Muscle of leg (tissue), 11 donors: ENCODE data around the gene SUGCT. TPM values are rescaled to one million over a fixed set of nuclear protein-coding genes. Genes with fewer than 3 reads are reported as not detected.
"Not testable (repeated sequence)": the region's sequence is repeated elsewhere in the genome, so short reads cannot be mapped to it uniquely, and the experiment has no call there.

Source experiments
- DNase-seq: peaks from one replicate; pipeline ENCODE4 v3.0.0; 2013
- H3K27ac ChIP-seq: one replicate; pipeline ENCODE4 v1.5.1; 2013; ENCODE audit warnings: mild to moderate bottlenecking, low read length, control low read depth
- H3K27me3 ChIP-seq: one replicate; pipeline ENCODE4 v1.6.1; 2013; ENCODE audit warnings: low read length; ENCODE audit not compliant: control insufficient read depth, insufficient read depth
- H3K36me3 ChIP-seq: one replicate; pipeline ENCODE4 v1.6.1; 2013; ENCODE audit warnings: low read length; ENCODE audit not compliant: control insufficient read depth, insufficient read depth
- H3K4me1 ChIP-seq: one replicate; pipeline ENCODE4 v1.6.1; 2013; ENCODE audit warnings: low read length; ENCODE audit not compliant: control insufficient read depth, insufficient read depth
- H3K4me3 ChIP-seq: one replicate; pipeline ENCODE4 v1.5.1; 2013; ENCODE audit warnings: low read length, control low read depth
- H3K9me3 ChIP-seq: replicated peaks from 2 replicates; pipeline ENCODE4 v1.6.1; 2013; ENCODE audit warnings: low read depth, low read length; ENCODE audit not compliant: control insufficient read depth
- WGBS: methylation state at CpG from one replicate; pipeline ENCODE4 v1.1.5; 2013; ENCODE audit warnings: missing lambda C conversion rate; ENCODE audit not compliant: insufficient coverage; 5-methylcytosine and 5-hydroxymethylcytosine counted together
- polyA plus RNA-seq, 8 donors: library from polyadenylated mRNA; unstranded; fragments of 120-200 nt; gene quantifications; one replicate each; pipeline versions ENCODE4 v1.2.1 to v1.2.3, GENCODE V29; 2013; ENCODE audit warnings: inconsistent platforms in 1 of 8, low replicate concordance in 1 of 8; ENCODE audit not compliant: insufficient read length in 8 of 8, insufficient read depth in 1 of 8
- total RNA-seq: library from RNA; stranded (reverse); fragments of 120-200 nt; gene quantifications from one replicate; pipeline ENCODE4 v1.2.4, GENCODE V29; 2013

Gene SUGCT
- total and polyA plus RNA-seq, 9 donors, result 1.7 to 6.1 (median 3.3) TPM

GRCh38 chr7:40621592-40621998 lies 486.8 kb downstream of the SUGCT start:
- H3K4me3 ChIP-seq, result no peak overlapping the region
- no peak for DNase-seq
- H3K27me3 ChIP-seq, result no peaks in the 10 kb centered on the region
- no peaks in the 10 kb centered on the region for H3K9me3 ChIP-seq
- H3K36me3 ChIP-seq, result no peaks in the 10 kb centered on the region
- no peak overlapping the region for H3K27ac ChIP-seq
- WGBS, result 63% methylated on average over 3 of the region's 4 CpGs
- no peaks in the 10 kb centered on the region for H3K4me1 ChIP-seq

DNA sequence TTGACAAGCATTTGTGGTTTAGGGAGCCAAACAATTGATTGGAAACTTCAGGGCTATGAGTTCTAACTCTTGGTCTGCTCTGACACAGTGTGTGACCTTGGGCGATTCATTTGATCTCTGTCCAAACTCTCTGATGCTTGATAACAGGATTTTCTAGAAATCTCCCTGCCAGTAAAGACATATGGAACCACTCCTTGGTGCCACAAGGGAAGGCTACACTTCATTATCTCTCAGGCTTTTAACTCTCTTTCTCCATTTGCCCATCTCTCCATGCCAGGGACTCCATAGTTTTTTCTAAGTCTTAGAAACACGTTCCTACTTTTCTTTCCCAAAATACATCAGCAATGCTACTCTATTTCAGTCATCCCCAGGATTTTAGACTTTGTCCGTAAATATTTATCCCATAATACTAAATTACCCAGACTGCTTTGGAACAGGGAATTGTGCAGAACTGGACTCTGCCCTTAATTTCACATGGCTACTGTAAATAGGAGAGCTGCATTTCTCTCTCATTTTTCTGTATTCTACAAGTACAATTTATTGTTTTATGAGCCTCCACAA lies 488.2 kb downstream of the SUGCT start:
- Histone ChIP-seq H3K27ac (no peak overlapping the region), H3K4me3 (no peak overlapping the region), H3K27me3 (no peaks in the 10 kb centered on the region), H3K9me3 (no peaks in the 10 kb centered on the region), H3K36me3 (no peaks in the 10 kb centered on the region), H3K4me1 (no peaks in the 10 kb centered on the region)
- no peak for DNase-seq
- 83% methylated on average over 2 of the region's 3 CpGs for whole genome bisulfite sequencing

DNA sequence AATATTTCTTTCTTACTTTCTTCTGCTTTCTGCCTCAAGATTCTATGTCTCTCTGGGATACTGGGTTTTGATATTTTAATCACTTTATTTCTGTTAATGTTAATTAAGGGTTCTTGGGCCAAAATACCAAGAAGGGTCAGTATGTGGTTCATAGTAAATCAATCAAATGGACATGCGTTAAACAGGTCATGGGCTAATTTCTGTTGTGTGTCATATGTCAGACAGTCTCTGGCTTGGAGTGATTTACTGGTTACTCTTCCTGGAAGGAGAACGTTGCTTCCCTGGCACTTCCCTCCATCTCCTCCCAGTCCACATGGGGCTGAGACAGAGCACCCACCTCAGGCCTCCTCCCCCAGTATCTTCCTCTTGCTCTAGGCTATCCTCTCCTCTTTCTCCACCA lies 489.1 kb downstream of the SUGCT start:
- H3K9me3 ChIP-seq, result no peaks in the 10 kb centered on the region
- no peak for DNase-seq
- no peak overlapping the region for H3K27ac ChIP-seq
- no peaks in the 10 kb centered on the region for H3K27me3 ChIP-seq
- H3K36me3 ChIP-seq, result no peaks in the 10 kb centered on the region
- 20% methylated on average over 1 of the region's 2 CpGs for WGBS
- no peaks in the 10 kb centered on the region for H3K4me1 ChIP-seq
- H3K4me3 ChIP-seq, result no peak overlapping the region

DNA sequence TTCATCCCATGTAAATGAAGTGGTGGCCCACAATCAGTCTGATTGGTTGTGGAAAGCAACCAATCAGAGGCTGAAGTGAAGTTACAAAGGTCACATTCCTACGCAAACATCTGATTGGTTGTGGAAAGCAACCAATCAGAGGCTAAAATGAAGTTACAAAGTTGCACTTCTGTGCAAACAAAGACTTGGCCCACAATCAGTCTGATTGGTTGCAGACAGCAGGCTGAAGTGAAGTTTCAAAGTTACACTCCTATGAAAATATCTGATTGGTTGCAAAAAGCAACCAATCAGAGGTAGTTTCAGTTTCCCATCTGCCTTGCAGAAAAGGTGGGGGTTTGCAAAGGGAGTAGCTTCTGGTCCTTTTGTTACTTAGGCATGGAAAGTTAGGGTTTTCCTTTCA lies 492.6 kb downstream of the SUGCT start:
- not testable (repeated sequence) for H3K4me1 ChIP-seq, H3K27me3 ChIP-seq, H3K27ac ChIP-seq, DNase-seq, H3K4me3 ChIP-seq, H3K36me3 ChIP-seq, H3K9me3 ChIP-seq
- WGBS, result 100% methylated on average over 1 of the region's 1 CpG

GRCh38 chr7:40629891-40630290 lies 495.1 kb downstream of the SUGCT start:
- Histone ChIP-seq H3K27me3 (no peaks in the 10 kb centered on the region), H3K4me3 (no peak overlapping the region), H3K4me1 (no peaks in the 10 kb centered on the region), H3K36me3 (no peaks in the 10 kb centered on the region), H3K27ac (no peak overlapping the region), H3K9me3 (no peaks in the 10 kb centered on the region)
- no peak for DNase-seq
- 82% methylated on average over 5 of the region's 5 CpGs for WGBS

GRCh38 chr7:40634118-40634517 lies 499.3 kb downstream of the SUGCT start:
- no peaks in the 10 kb centered on the region for H3K9me3 ChIP-seq
- H3K27me3 ChIP-seq, result no peaks in the 10 kb centered on the region
- H3K4me1 ChIP-seq, result no peaks in the 10 kb centered on the region
- 100% methylated on average over 3 of the region's 8 CpGs for WGBS
- H3K27ac ChIP-seq, result no peak overlapping the region
- no peak for DNase-seq
- no peak overlapping the region for H3K4me3 ChIP-seq
- no peaks in the 10 kb centered on the region for H3K36me3 ChIP-seq

GRCh38 chr7:40638545-40639320 lies 503.9 kb downstream of the SUGCT start:
- Histone ChIP-seq H3K4me3 (no peak overlapping the region), H3K27me3 (no peaks in the 10 kb centered on the region), H3K27ac (no peak overlapping the region), H3K4me1 (peaks cover 2% of the 10 kb centered on the region), H3K36me3 (no peaks in the 10 kb centered on the region), H3K9me3 (no peaks in the 10 kb centered on the region)
- no peak for DNase-seq
- WGBS, result no CpG with 5 or more reads among the region's 7 CpGs

GRCh38 chr7:40640566-40640965 lies 505.8 kb downstream of the SUGCT start:
- Histone ChIP-seq H3K27ac (no peak overlapping the region), H3K27me3 (no peaks in the 10 kb centered on the region), H3K4me3 (no peak overlapping the region), H3K9me3 (no peaks in the 10 kb centered on the region), H3K36me3 (no peaks in the 10 kb centered on the region), H3K4me1 (peaks cover 3% of the 10 kb centered on the region)
- peak; percentile 20 for DNase-seq
- WGBS, result no CpG with 5 or more reads among the region's 3 CpGs

DNA sequence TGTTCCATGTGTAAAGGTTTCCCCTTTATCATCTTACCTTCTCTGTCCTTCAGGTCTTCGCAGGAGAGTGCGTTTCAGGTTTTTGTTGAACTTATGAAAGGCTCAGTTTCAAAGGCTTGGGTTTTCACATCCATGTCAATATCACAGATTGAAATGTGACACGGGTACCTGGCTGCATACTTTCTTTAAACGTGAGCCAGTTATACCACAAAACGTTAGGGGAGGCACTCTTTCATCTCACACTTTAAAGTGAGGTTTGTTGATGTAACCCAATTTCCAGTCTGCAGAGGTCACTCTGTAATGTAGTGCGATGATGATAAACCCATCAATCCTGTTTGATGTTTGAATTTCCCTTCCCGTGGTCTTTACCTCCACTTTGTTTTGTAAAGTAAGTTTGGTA lies 506.9 kb downstream of the SUGCT start:
- no peak overlapping the region for H3K27ac ChIP-seq
- H3K4me3 ChIP-seq, result no peak overlapping the region
- peaks cover 3% of the 10 kb centered on the region for H3K4me1 ChIP-seq
- no CpG with 5 or more reads among the region's 7 CpGs for WGBS
- no peaks in the 10 kb centered on the region for H3K36me3 ChIP-seq
- no peaks in the 10 kb centered on the region for H3K9me3 ChIP-seq
- no peak for DNase-seq
- no peaks in the 10 kb centered on the region for H3K27me3 ChIP-seq

- no CpG with 5 or more reads among the region's 7 CpGs for WGBS
- H3K9me3 ChIP-seq, result no peaks in the 10 kb centered on the region
- H3K4me3 ChIP-seq, result no peak overlapping the region
Observed at GRCh38 chr7:40643664-40644063, 508.9 kb downstream of the SUGCT start.

More at GRCh38 chr7:40643664-40644063, 508.9 kb downstream of the SUGCT start:
- Histone ChIP-seq H3K27ac (no peak overlapping the region), H3K4me1 (peaks cover 3% of the 10 kb centered on the region), H3K27me3 (no peaks in the 10 kb centered on the region), H3K36me3 (no peaks in the 10 kb centered on the region)
- DNase-seq, result peak; percentile 34
